Measurements from ENCODE around the gene SH3PXD2A.
"Not testable (repeated sequence)": the region's sequence is repeated elsewhere in the genome, so short reads cannot be mapped to it uniquely, and the experiment has no call there.

SH3PXD2A gene

DNA sequence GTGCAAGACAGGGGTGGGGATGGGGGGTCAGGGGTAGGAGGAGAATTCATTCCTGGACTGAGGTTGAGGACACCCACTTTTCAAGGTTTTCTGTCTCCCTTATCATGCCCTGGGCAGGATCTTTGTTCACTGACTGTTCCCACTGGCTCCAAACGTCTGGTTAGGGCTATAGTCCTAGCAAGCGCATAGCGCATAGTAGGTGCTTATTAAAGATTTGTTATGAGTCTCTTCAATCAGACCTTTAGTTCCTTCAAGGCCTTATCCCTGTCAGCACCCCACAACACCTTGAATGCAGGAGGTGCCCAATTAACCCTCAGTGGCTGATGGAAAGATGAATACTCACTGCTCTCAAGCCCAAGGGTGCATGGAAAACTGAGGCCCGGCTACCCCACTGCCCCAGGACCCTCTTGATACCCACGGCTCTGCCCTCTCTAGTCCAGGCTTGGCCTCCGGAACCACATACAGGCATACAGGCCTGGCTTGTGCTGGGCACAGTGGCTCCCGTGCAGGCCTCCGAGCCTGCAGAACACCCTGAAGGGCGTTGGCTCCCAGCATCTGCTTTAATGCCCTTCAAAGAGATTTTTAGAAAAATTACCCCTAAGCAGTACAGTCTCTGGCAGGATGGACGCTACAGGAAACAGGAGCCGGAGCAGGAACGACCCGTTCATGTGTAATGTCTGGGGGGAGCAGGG, 177.7 kb downstream of the SH3PXD2A start:
- no peak for DNase-seq

DNA sequence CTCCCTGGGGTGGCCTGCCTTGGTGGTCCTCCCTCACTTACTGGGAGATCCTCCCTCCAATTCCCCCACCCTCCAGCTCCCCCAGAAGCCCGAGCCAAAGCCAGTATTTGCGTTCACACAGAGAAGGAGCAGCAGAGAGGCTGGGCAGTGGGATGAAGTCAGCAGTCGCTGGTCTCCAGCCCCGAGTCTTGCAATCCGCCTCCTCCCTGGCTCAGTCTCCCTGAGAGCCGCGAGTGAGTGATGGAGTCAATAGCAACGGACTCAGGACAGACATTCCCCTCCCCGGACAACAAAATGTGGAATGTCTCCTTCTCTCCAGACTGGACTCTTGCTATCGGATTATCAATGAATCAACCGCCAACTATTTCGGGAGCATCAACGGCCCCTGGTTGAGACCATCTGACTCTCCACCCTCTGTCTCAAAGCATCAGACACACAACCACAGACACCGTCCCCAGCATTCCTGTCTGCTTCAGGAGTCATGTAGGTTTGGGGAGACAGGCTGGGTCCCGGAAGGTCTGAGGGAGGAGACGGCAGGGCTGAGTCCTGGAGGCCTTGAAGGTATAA, 178.4 kb downstream of the SH3PXD2A start:
- DNase-seq = no peak

DNA sequence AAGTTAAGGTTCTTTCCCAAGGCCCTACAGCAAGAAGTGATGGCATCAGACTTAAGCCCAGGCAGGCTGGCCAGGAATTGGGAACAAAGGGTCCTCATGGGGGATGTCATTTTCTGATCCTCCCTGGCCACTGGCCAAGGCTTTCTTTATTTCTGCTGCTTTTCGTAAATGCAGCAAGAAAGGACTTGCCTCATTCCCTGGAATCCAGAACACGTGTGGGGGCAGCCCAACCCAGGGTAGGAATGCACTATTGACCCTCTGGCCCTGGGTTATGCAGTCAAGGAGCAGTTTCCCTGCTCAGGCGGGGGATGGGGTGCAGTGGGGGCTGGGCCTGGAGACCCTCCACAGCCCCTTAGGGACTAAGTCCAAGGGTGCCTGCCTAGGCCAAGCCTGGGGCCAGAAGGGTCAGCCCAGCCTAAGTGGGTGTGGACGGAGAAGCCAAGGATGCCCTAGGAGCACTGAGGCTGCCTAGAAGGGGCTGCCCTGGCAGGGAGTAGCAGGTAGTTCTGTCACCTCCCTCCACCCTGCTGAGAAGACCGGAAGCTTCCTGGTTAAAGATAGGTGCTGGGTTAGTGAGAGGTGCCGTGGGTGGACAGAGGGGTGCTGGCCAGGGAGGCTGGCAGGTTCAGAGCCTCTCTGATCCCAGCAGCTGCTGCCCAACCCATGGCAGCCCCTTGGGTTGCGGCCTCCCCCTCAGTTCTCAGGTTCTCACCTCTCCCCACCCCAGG, 179.2 kb downstream of the SH3PXD2A start:
- no peak for DNase-seq

DNA sequence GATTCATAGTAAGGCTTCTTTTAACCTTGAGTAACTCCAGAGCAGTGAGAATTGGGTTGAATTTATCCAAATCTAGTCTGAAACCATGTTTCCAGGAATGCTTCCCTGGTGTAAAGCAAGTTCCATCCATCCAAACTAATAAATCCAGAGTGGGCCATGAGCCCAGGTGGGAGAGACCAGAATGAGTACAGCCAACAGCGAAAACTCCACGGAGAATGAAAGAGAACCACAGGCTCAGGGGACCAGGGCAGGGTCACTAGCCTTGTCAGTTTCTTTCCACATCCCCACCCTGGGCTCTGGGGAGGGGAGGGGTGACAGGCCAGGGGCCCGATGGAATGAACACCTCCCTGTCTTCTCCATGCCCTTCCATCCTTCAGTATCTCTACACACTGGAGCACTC, 181.8 kb downstream of the SH3PXD2A start:
- DNase-seq = no peak

DNA sequence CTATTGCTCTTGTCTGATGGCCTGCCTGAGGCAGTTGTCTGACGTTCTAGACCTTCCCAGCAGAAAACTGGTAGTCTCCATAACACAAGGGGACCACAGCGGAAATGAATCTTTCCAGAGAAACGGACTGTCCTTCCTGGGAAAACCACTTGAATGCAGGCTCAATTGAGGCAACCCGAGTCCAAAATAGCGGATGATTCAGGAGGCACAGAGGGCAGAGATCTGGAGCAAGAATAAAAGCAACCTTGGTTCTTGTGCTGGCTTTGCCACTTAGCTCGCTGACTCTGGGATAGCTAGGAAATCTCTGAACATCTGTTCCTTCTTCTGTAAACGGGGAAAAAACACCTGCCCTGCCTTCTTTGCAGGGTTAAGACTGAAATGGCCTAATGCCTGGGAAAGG, 183.0 kb downstream of the SH3PXD2A start:
- DNase-seq = no peak

DNA sequence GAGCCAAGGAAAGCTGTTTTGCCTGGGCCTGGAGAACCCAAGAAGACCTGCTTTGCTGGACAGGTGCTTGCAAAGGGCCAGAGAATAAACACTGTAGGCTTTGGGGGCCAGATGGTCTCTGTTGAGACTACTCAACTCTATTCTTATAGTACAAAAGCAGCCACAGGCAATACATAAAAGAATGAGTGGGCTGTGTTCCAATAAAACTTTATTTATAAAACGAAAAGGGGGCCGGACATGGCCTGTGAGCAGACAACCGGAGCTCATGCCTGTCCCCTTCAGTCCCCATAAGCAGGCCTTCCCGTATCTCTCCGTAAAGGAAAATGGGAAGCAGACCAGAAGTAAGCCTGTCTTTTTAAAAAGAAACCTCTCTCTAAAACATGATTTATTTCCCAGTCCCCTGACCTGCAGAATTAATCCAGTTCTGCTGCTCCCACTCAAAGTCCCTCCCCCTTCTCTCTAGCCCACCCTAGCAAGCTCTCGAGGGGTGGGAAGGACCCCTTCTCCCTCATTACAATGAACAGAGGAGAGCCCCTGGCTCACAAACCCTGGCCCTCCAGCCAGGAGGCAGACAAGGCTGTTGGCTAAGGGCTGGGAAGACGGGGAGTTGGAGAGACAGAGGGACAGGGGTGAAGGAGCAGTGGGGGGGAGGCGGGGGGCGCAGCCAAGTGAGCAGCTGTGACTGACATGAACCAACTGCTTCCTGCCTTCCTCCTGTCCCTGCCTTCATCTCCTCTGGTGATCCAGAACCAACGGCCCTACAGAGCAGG, 184.1 kb downstream of the SH3PXD2A start:
- DNase-seq = no peak

DNA sequence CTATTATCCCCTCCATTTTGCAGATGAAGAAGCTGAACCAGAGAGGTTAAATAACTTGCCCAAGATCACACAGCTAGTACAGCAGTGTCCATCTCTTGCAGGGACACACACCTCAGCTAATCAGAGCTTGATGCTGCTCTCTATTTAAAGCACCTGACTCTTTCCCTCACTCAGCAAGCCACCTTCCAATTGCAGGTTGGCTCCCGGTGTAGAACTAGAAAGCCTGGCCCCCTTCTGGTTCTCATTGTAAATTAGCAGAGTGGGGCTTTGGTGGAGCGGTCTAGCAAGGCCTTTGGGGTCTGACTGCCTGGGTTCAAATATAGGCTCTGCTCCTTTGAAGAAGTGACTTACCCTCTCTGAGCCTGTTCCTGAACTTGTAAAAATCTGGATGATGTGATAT, 185.4 kb downstream of the SH3PXD2A start:
- DNase-seq = no peak

DNA sequence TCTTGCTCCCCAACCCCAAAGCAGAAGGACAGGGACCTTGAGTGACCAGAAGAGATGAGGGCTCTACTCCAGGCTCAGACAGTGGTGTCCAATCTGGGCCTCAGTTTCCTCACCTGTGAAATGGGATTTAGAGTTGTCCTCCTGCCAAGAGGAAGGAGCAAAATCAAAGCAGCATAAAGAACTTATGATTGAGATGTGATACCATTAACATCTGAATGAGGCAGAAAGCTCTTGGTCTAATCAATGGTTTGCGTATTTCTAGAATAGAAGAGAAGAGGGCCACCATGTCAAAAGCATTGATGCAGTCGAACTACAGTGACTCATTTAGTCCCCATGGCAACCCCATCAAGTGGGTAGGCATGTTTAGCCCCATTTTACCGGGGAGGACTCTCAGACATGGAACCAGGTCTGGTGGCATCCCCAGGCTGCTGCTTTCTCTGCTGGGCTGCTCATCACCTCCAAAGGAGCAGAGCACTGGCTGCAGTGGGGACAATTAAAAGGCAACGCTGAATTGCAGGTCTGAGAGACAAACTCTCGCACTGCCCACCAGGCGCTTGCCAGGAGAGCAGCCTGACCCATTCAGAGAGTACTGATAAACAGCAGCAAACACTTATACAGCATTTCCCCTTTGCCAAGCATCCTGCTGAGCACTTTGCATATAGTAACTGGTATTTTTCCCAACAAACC, 186.0 kb downstream of the SH3PXD2A start:
- no peak for DNase-seq

DNA sequence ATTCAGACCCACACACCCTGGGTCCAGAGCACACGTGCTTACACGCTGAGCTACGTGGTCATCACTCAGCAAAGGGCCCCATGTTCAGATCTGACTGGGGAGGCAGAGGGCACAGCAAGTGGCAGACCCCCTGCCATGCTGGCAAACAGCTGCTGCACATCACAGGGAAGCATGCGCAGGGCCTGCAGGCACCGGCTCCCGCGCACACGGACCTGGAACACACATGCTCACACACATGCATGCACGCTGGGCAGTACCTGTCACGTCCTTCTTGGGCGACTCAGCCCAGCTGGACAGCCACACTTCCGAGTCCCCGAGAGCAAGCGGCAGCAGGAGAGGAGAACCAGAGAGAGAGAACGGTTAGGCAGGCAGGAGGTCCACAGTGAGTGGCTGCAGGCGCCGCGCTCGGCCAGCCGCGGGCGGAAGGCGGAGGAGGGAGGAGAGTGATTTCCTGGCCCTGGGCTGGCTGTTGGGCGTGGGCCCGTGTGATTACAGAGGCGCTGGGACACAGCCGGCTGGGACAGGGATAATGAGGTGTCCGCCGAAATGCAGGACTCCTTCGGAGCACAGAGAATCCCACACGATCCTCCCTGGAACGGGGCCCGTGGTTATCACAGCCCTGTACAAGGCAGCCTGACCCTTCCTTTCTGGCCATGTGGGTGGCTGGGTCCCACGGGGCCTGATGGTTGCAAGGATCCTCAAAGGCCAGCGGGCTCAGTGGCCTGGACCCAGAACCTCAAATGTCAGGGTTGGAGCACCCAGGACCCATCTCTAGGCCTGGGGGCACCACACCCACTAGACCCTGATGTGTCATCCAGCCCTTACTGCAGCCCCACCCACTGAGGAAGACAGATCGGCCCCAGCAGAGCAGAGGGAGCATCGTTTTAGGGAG, 186.8 kb downstream of the SH3PXD2A start:
- no peak for DNase-seq

DNA sequence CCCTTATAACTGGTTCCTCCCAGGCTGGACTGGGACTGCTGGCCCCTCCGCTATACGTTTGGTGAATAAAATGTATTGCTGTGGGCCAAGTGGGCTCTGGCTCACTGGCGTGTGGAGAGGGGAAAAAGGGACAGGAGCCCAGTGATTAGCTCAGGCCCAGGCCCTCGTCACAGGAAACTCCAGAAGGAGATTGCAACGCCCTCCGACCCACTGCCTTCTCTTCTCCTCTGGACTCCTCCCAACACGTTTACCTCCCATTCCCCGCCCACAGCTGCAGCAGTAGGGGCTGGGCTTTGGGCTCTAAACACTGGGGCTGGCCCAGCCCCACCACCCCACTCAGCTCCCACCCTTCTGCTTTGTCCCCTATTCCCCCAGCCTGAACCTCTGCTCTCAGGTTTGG, 188.0 kb downstream of the SH3PXD2A start:
- no peak for DNase-seq

DNA sequence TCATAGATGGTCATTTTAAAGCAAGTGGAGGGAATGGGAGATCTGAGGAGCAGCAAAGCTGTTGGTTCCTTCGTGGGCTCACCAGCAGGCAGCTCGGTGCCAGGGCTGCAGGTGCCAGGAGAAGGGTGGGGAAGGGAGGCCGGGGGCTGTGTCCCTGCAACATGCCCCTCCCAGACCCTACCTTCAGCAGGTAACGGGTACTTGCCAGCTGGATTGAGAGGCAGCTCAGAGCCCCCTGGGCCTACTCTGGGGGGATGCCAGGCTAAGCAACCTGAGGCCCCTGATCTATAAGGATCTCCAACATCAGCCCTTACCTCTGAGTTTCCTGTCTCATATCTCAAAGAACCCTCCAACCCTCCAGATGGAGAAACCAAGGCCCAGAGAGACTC, 188.6 kb downstream of the SH3PXD2A start:
- DNase-seq = no peak

DNA sequence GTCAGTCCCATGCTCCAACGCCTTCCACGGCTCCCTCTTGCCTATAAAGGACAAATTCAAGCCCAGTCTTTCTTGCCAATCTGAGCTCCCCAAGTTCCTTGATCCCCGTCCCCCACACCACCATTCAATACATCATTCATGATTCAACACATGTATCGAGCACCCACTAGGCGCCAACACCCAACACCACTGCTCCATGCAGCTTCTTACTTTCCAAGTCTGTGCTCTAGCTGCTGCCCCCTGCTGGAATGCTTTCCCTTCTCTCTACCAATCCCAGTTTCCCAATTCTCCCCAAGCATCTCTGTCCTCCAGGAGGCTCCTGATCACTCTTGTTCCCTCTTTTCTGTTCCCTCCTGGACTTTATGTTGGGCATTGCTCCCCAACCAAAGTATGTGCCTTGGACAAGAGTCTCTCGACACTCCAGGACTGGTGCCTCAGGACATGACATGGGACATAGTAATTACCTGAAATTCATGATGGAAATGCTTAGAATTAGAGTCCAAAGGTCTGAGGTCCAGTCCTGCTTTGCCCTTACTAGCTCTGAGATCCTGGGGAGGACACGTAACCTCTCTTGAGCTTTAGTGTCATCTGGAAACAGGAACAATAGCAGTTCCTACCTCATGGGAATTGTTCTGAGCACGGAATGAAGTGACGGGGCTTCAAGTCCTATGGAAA, 189.2 kb downstream of the SH3PXD2A start:
- DNase-seq = no peak

DNA sequence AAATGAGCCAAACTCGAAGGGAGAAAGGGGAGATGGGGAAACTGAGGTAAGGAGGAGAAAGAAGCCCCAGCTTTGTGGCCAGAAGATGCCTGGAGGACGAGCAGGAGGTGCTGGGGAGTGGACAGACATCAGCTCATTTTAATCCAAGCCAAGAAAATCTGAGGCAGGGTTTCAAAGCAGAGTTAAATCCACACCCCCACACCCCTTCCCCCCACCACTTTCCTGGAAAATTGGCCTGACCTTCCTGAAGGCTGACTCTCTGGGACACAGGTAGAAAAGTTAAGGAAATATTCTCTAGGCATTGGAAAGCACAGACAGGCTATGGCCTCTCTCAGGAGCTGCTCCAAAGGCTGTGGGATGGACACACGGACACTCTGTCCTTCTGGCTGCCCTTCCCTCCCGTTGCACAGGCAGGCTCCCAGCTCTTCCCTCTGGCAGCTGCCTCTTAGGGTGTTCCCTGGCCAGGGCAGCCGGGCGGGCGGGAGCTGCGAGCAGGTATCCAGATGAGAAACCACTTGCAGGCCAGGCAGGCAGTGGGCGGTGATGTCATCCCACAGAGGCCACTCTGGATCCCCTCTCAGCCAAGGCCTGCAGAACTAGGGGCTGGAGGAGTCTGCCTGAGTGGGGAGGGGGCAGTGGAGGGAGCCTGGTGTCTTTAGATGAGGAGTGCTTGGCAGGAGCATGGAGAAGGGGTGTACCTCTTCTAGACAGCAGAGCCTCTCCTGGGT, 190.1 kb downstream of the SH3PXD2A start:
- DNase-seq = no peak

DNA sequence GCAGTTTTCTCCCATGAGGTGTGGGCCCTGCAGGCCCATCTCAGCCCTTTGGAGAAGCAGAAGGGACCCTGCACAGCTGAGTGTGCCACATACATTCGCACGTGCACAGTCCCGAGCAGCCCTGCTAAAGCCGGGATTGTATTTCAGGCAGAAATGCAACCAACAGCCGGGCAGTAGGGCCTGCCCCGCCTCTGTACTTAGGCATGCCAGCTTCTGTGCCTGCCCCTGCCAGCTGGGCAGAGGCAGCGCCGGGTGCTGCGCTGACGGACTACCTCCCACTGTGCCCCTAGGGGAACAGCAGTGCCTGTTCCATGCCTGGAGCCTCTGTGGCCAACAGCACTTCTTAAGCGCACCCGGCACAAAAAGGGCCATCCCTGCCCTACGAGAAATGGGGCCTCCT, 191.6 kb downstream of the SH3PXD2A start:
- DNase-seq = no peak

DNA sequence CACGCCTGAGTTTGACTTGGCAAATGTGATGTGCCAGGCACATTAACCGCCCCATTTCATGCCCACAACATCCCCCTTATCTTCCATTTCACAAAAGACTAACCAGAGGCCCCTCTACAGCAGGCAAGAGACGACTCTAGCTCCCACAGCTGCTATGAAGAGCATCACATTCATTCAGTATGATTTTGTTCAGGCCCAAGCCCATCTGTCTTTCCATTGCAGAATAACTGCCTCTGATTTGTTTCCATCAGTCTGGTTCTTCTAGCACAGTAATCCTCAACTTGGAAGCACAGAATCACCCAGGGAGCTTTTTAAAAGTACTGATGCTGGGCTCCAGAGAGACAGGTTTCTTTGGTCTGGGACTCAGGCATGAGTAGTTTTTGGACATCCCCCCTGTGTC, 192.1 kb downstream of the SH3PXD2A start:
- no peak for DNase-seq

DNA sequence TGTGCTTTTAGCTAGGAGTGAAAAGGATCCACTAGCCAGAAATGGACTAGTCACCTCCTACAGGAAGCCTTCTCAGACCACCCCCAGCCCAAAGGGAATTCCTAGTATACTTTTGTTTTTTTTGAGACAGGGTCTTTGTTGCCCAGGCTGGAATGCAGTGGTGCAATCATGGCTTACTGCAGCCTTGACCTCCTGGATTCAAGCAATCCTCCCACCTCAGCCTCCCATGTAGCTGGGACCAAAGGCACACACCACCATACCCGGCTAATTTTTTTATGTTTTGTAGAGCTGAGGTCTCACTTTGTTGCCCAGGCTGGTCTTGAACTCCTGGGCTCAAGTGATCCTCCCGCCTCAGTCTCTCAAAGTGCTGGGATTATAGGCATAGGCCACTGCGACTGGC, 192.7 kb downstream of the SH3PXD2A start:
- DNase-seq = not testable (repeated sequence)

DNA sequence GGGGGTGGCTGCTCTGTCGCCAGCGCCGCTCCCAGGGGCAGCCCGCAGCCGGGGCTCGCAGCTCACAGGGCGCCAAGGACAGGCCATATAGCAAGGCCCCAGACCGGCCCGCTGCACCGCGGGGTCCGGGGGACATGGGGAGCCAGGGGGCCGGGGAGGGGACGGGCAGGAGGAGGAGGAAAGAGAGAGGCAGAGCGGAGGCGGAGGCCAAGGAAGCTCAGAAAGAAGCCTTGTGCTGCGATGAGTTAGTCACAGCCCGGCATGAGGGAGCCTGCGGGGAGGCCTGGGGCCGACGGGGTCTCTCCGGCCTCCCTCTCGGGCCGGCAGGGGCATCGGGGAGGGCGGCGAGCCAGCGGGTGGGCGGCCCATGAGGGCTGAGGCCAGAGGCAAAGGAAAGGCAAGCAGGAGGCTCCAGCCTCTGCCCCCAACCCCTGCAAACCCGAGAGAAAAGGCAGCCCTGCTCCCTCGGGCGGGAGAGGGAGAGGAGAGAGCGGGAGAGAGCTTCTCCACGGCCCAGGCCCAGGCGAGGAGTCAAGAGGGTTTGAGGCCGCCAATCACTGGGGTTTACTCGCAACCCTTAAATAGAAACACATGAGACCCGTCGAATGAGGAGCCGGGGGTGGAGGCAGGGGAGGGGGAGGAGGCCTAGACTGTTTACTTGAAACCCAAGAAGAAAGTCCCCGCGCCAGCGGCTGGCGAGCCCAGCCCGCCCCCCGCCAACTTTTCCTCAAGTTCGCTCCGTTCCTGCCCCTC, 194.0 kb downstream of the SH3PXD2A start:
- DNase-seq = peak; percentile 61 to 67

DNA sequence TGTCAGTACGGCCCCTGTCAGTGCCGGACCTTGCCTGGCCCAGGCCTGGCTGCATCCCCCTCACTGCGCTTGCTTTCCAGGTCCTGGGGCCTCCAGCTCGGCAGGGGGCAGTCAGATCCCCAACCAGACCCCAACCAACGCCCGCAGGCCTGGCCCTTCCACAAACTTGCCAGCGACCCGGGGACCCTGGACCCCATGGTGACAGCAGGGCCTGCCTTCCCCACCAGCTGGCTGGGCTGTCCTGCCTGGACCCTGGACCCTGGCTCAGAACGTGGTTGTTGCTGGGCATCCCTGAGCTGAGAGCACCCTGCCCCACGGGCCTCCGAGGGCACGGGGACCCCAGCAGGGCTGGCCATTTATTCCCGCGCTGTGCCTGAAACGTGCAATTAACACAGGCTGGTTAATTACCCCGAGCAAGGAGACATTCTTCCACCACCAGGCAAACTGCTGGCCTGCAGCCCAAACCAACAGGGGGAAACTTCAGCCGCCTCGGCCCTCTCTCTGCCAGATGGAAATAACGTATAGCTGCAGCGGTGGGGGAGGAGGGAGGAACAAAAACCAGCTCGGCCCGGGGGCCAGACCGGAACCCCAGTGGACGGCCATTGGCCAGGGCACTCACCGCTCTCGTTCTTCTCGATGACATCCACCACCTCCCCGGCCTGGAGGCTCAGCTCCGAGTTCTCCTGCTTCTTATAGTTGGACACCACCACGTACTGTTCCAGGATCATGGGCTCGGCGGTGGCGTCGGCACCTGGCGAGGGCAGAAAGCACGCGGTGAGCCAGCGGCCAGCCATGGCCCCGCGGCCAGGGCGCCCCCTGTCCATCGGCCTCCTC, 194.8 kb downstream of the SH3PXD2A start:
- no peak for DNase-seq
